Mucosa of gallbladder (tissue), 1 donor: Measurements from ENCODE around the gene RYR2. TPM values are rescaled to one million over a fixed set of nuclear protein-coding genes. Genes with fewer than 3 reads are reported as not detected.

Experiments used
- DNase-seq: peaks from one replicate; pipeline ENCODE4 v3.0.0-alpha.2; 2020; ENCODE audit warnings: low spot score
- total RNA-seq: library from RNA; stranded (reverse); gene quantifications from one replicate; pipeline ENCODE4 v1.2.1, GENCODE V29; 2021
- donor health status: DM: no; HTN: no; CAD: no.

Gene RYR2
- total RNA-seq, 1 donor from 2014 or later = 7.5 TPM

DNA sequence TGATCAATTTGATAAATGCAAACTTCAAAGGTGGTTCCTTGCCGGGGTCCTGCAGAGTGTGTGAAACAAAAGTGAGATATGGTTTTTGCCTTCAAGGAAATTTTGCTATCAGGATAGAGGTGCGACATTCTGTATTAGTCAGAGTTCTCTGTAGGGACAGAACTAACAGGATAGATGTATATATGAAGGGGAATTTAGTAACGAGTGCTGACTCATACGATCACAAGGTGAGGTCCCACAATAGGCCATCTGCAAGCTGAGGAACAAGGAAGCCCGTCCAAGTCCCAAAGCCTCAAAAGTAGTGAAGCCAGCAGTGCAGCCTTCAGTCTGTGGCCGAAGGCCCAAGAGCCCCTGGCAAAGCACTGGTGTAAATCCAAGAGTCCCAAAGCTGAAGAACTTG is 157.0 kb downstream of the RYR2 start:
- no peak for DNase-seq

DNA sequence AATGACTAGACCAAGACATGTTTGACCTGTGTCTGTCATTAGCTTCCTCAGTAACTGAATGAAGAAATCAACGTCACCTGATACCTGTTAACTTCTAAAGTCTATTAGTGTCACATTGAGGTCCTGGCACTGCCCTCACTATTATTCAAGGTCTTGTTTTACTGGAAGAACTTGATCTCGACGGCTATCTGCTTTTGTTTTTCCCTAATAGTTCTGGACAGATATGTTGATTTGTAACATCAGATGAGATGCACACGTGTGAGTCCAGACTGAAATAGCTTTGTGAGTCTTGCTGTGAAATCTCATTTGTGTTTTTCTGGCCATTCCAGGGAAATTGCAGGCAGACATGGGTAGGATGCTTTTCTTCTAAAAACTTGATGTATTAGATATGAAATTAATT is 159.2 kb downstream of the RYR2 start:
- no peak for DNase-seq

DNA sequence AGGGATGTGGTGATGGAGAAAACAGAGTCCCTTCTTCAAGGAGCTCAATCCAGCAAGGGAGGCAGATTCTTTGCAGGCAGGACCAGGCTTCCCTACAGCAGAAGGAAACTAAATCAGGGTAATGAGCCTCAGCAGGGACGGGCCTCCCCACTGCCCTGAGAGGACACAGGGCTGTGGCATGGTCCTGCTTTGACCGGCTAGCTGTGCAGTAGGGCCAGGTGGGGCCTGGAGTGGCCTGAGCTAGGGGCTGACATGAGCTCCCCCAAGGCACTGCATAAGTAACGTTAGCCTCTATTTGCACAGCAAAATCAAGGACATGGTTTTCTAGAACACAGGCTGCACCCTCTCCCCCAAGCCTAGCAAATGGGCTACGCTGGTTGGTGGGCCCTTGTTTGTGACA is 162.9 kb downstream of the RYR2 start:
- DNase-seq = no peak

DNA sequence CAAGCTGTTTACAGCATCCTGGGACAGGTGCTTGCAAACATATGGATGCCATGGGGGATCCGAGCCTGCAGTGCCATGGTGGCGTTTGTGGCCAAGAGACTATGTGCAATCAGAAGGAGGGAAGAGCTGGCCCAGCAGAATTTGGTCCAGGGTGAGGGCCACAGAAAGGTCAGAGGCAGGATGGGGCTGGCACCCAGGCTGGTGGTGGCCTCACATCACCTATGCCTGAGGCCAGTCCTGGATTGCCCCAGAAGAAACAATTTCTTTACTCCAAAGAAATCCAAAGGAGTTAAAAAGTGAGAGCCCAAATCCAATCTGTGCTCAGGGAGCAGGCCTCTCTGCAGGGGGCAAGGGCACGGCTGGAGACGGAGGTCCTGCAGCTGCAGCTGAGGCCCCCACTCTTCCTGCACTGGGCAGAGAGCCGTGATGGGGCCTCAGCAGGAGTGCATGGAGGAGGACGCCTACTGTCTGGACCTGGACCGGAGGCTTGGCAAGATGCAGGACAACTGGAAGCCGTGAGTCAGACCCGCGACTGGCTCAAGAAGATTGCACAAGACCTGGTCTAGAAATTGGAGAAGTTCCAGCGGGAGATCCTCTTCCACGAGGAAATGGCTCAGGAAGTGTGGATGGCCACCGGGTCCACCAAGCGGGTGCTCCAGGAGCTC is 163.5 kb downstream of the RYR2 start:
- DNase-seq = peak; percentile 45

DNA sequence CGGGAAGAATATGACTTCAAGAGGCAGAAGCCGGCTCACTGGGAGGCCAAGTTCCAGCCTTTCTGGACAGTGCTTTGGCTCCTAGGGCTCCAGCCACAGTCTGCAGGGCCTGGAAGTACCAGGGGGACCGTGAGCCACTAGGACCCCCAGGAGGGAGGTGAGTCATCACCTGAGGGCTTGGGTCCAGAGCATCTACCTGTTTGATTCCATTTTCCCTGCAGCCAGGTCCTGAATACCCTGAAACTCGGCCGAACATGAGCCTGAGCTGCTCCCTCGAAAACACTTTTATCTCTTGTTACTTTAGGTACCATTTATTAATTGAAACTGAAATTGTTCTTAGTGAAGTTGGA is 164.1 kb downstream of the RYR2 start:
- DNase-seq = no peak

DNA sequence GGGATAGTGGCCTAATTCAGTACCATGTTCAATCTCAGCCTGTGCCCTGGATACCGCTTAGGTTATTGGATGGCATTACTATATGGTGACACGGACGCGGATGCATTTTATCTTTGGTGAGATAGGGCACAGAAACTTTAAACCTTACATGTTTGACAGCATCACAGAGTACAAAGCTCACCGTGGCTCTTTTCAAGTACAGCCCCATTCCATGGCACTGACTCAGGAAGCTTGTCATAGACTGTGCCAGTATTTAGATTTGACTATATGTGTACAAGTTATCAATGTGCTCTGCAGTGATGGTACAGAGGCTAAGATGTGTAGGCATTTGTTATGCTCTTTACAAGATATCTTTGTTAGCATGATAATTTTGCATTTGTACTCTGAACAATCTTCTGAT is 169.0 kb downstream of the RYR2 start:
- no peak for DNase-seq

DNA sequence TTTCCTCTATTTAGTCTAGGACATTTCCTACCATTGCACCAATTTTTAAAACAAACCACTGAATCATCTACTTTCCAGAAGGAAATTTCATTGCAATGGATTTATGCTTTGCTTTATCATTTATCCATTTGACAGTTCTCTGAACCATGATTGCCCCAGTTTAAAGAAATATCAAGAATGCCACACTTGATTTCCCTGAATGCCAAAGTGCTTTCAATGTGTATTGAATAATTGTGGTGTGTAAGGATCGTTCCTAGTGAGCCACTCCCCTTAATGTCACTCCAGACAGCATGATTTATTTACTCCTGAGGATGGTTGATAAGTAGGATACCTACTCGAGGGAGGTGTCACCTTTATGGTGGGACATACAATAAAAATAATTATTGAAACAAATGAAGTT is 169.6 kb downstream of the RYR2 start:
- DNase-seq = no peak

DNA sequence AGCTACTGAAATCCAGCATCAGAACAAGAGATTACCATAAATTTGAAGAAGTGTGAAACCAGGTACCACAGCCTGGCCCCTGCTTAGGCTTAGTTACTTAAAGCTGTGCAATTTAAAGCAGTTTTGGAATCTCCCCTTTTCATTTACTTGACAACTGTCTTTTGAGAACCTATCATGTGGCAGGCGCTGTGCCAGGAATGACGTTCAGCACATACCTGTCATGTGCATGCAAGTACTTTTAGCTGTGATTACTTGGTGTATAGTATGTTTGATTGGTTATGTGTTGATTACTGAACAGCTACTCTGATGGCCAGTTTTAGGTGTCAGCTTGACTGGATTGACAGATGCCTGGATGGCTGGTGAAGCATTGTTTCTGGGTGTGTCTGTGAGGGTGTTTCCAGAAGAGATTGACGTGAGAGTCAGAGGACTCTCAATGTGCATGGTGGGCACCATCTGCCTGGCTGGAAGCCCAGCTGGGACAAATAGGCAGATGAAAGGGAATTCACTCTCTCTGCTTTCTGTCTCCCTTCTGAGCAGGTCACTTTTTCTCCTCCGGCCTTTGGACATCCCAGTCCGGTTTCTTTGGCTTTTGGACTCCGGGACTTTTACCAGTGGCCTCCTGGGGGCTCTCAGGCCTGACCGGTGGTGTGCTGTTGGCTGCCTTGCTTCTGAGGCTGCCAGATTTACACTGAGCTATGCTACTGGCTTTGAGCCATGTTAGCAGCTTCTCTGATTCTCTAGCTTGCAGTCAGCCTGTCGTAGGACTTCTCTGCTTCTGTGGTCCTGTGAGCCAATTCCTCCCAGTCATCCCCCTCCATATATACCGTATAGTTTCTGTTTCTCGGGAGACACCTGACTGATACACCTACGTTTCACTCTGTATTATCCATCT is 178.0 kb downstream of the RYR2 start:
- DNase-seq = peak; percentile 27

DNA sequence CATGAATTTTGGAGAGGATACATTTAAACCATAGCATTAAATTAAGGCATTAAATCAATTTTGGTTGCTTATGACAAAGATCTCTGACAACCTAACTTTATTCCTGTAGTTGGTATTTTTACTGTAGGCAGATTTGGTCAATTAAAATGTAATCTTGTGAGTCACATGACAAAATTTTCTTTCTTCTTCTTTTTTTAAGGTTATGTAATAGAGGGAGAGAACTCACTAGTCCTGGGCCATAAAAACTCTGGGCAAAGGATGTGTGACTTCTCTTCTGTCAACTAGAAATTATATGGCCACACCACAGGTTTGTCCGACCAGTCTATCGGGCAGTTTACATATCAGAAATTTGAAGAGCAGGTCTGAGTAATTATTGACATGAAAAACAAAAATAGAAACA is 181.4 kb downstream of the RYR2 start:
- DNase-seq = no peak

DNA sequence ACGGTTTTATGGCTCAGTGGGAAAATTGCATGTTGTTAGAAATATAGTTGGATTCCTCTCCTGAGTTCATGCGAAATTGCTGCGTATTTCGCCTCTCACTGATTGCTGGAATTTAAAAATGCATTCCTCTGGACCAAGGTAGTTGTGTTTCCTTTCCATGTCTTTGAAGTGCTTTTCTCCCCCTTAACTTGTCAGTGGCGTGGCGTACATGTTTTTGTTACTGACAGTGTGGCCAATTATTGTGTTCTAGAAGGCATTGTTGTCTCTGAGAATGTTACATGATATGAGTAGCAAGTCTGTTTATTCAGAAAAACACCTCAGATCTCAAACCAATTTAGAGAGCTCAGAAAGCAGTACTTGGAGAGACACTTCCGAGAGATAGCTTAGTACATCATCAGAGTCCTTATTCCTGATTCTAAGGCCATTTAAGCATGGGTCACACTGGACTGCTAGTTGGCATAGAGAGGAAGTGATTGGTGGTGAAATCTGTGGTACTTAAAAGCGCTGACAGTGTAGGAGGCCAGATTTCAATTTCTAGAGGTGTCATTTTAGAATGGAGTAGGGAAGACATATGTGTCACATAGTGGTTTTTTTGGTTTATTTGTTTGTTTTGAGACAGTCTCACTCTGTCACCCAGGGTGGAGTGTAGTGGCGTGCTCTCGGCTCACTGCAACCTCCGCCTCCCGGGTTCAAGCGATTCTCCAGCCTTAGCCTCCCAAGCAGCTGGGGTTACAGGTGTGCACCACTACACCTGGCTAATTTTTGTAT is 184.4 kb downstream of the RYR2 start:
- DNase-seq = no peak

DNA sequence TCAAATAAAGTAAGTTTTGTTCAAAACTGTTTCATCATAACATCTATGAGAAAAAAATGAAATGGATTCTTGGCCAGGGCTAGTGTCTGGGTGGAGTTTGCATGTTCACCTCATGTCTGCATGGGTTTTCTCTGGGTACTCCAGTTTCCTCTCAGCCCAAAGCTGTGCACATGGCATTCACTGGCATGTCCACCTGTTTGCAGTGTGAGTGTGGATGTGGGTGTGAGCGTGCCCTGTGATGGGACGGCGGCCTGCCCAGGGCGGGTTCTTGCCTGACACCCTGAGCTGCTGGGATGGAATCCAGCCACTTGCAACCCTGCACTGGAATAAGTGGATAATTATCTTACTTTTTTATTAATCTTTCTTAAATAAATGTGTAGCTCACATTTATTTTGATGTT is 185.5 kb downstream of the RYR2 start:
- no peak for DNase-seq

DNA sequence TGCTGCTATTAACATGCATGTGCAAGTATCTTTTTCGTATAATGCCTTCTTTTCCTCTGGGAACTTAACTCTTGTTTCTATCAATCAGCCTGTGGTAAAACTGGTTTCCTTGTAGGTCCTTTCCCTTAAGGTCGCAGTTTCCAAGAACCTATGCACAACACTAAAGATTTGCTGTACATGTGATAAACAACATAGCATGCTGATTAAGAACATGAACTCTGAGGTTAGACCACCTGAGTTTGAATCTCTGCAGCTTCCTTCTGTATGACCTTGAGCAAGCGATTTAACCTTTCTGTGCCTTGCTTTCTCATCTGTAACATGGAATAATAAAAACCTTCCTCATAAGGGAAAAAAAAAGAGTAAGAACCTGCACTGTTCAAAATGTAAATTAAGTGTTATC is 186.4 kb downstream of the RYR2 start:
- no peak for DNase-seq

DNA sequence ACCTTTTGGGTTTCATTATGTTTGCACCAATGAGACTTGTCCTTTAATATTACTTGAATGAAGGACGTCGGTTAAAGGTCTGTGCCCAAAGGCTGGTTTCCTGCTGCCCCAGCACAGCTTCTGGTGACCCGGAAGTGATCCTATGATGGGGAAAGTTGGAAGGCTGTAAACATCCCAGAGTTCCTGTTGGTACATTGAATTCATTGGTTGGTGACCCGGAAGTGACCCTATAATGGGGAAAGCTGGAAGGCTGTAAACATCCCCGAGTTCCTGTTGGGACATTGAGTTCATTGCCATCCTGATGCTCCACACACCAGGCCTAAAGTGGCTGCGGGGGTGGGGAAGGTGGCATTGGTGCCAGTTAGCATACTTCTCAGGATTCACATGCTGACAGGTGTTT is 187.3 kb downstream of the RYR2 start:
- no peak for DNase-seq

DNA sequence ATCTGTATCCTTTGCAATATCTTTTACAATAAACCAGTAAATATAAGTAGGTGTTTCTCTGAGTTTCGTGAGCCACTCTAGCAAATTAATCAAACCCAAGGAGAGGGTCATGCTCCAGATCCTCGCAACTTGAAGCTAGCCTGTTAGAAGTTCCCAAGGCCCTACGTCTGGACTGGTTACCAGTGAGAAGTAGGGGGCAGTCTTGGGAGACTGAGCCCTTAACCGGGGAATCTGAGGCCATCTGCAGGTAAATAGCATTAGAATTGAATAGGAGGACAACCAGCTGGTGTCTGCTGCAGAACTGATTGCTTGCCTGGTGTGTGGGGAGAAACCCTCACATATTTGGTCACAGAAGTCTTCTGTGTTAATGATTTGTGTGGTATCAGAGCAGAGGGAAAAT is 190.5 kb downstream of the RYR2 start:
- DNase-seq = no peak

DNA sequence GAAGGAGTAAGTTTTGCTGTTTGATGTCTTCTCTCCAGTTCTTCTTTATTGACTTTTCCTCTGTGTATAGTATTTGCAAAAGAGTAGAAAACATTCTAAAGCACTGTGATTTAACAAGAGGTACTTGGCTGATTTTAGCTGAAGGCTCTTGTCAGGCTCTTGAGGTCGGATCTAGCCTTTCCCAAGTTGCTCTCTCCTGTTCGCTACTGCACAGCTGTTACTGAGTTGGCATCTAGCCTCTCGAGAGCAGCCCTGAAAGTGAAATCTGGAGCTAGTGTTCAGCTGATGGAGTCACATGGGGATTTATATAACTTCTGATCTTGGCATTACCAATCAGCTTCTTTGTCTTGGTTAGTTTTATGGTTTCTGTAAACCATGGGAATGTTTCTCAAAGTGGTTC is 193.1 kb downstream of the RYR2 start:
- DNase-seq = no peak

DNA sequence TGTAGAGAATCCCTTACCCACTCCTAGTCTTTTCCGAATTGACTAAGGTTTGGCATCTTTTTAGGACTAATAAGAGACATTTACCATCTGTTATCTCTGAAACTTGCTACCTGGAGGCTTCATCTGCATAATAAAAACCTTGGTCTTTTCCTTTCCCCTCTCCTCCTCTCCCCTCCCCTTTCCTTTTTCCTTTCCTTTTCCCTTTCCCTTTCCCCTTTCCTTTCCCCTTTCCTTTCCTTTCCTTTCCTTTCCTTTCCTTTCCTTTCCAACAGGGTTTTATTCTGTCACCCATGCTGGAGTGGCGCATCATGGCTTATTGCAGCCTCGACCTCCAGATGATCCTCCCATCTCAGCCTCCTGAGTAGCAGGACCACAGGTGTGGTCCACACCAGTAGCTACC is 195.7 kb downstream of the RYR2 start:
- DNase-seq = no peak

DNA sequence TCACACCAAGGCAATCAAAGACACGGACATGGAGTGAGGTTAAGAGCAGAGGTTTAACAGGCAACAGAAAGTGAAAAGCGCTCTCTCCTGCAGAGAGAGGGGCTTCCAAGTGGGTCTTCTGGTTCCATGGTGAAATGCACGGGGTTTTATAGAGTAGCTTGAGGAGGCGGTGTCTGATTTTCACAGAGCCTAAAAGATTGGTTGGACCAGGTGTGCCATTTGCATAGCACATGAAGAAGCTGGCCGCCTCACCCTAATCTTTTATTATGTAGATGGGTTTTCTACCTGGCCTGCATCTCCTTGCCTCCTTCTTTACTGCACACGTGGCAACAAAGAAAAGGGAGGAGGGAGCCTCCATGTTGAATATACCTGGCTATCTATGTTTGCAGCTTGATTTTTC is 197.3 kb downstream of the RYR2 start:
- no peak for DNase-seq

DNA sequence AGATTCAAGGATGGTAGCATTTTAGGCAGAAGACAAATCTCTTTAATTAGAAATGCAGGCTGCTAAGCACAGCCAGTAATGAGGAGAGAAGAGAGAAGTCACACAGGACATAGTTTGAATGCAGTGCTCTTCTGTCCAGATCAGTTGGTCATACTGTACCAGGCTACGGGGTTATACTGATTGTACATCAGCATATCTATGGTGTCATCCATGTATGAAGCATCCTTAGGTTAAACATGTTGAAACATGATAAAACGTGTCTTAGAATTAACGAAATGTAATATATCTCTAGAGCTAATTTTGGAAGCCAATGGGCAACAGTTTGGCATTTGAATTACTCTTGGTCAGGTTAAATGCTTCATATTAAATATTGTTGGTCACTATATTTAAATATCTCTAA is 199.1 kb downstream of the RYR2 start:
- DNase-seq = no peak

DNA sequence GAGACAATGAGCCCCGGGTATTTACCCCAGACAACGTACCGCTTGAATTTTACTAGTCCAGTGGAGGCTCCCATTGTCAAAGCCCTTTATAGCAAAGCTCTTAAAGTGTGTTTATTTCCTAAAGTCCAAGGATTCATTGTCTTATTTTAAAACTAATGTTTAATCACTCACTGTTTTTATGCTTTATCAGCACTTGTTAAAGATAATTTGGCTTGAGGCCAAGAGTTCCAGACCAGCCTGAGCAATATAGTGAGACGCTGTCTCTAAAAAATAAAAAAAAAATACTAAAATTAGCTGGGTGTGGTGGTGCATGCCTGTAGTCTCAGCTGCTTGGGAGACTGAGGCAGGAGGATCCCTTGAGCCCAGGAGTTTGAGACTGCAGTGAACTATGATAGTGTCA is 202.8 kb downstream of the RYR2 start:
- no peak for DNase-seq

DNA sequence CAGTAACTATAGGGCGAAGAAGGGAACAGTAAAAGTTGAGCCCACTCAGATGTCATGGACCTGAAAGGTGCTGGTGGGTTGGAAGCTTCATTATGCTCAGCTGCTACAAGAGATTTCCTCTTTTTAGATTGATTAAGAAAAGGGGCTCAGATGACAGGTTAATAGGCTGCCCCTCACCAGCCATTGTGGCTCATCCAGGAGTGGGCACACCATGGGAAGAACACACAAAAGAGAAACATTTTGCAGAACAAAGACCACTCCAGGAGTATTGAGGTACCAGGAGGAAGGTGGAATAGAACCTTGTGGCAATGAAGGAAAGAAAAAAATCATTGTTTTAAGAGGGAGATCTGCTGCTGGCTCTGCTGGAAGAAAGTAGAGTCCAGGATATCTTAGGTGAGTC is 205.5 kb downstream of the RYR2 start:
- no peak for DNase-seq

DNA sequence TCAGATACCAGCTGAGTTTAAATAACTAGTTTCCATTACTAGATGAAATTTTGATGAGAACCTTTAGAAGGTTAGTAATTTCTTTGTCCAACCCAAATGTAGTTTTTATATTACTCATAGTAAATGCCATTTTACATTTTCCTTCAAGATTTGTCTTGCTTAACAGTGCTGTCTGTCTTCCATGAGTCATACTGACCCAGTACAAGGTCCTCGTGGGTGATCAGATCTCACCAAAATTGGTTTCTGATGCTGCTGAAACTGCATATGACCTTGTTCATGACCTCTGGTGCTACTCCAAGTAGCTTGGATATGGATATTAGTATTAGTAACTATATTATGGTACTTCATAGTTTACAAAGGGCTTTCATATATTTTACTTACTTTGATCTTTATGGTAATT is 207.1 kb downstream of the RYR2 start:
- no peak for DNase-seq

DNA sequence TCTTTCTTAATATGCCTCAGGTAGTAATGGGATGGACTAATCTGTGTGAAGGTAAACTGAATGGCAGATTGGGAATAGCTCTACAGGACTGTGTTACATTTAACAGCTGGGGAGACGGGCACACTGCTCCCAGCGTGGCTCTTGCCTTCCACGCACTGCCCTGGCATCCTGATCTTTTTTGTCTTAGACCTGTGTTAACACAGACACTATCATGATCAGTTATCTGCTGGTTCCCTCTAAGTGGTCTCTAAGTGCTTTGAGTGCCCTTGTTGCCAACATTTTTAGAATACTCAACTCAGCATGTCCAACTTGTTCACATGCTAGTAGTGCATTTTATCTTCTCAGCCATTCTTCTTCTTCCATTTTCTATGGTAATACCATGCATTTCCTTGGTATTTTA is 208.1 kb downstream of the RYR2 start:
- DNase-seq = no peak

DNA sequence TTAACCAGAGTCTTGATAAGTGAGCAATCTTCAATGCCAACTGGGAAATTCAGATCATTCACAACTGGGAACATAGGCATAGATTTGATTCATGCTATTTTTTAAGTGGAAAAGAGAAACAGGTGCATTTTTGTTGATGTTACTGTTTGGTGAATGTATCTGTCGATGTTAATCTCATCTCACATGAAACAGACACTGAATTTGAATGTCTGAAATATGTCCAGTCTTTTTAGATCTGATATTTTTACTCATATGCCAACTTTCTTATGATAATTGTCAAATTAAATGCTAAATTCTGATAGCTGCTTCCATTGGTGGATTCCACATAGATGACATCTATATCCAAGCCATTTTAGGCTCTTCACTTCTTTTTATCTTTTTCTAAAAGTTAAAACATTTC is 213.1 kb downstream of the RYR2 start:
- no peak for DNase-seq
